ENCODE results near the gene RNF145. TPM values are rescaled to one million over a fixed set of nuclear protein-coding genes. Genes with fewer than 3 reads are reported as not detected.

The RNF145 gene
- total and polyA plus RNA-seq, 2 donors (not counting 1 experiment from before 2014, with no cell fraction given) = 24.5 to 57.2 TPM

DNA sequence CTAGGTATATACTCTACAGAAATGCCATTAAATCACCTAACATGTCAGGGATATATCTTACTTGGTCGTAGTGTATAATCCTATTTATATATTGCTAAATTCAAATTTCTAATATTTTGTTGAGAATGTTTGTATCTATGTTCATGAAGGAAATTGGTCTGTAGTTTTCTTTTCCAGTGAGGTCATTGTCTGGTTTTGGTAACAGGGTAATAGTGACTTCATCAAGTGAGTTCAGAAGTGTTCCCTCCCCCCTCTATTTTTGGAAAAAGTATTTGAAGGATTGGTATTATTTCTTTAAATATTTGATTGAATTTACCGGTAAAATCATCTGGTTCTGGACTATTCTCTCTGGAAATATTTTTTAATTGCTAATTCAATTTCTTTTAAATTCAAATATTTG lies 86.2 kb downstream of the RNF145 start:
- peaks cover 12% of the 10 kb centered on the region for H3K4me1 Mint-ChIP-seq
- POLR2A ChIA-PET = no interaction called here
- intact Hi-C loops (cut with micrococcal nuclease) = no loop called here
- no peak overlapping the region for H3K4me3 Mint-ChIP-seq
- ATAC-seq (ENCODE audit: low read depth) = no peak
- no peak for TF ChIP-seq EZH2 (IDR thresholded peaks at IDR 0.05; ENCODE audit: borderline replicate concordance, insufficient read depth, low read depth, low read length, poor library complexity, severe bottlenecking)
- TF ChIP-seq, protein P1, sequence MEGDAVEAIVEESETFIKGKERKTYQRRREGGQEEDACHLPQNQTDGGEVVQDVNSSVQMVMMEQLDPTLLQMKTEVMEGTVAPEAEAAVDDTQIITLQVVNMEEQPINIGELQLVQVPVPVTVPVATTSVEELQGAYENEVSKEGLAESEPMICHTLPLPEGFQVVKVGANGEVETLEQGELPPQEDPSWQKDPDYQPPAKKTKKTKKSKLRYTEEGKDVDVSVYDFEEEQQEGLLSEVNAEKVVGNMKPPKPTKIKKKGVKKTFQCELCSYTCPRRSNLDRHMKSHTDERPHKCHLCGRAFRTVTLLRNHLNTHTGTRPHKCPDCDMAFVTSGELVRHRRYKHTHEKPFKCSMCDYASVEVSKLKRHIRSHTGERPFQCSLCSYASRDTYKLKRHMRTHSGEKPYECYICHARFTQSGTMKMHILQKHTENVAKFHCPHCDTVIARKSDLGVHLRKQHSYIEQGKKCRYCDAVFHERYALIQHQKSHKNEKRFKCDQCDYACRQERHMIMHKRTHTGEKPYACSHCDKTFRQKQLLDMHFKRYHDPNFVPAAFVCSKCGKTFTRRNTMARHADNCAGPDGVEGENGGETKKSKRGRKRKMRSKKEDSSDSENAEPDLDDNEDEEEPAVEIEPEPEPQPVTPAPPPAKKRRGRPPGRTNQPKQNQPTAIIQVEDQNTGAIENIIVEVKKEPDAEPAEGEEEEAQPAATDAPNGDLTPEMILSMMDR (IDR thresholded peaks at IDR 0.05) = no peak
- no CpG with 5 or more reads among the region's 2 CpGs for WGBS (ENCODE audit: insufficient coverage)
- H3K4me2 ChIP-seq (replicated peaks; ENCODE audit: low read depth, low read length, poor library complexity, severe bottlenecking) = no peak overlapping the region
- no peaks in the 10 kb centered on the region for H3K79me2 ChIP-seq (ENCODE audit: control insufficient read depth, insufficient read depth, low read length)
- H3K9me3 Mint-ChIP-seq (ENCODE audit: insufficient read depth) = peaks cover 5% of the 10 kb centered on the region
- H3K27ac Mint-ChIP-seq = no peak overlapping the region
- H3K4me1 ChIP-seq (ENCODE audit: control insufficient read depth in 2 of 2, insufficient read depth in 2 of 2, low read length in 2 of 2) = peaks cover 0 to 10% of the 10 kb centered on the region in 2 donors
- H3K36me3 ChIP-seq (replicated peaks in 1 of 2; ENCODE audit: control extremely low read depth in 1 of 2, control insufficient read depth in 1 of 2, extremely low read depth in 1 of 2, insufficient read depth in 2 of 2, low read length in 1 of 2) = no peaks in the 10 kb centered on the region
- no peaks in the 10 kb centered on the region for H3K27me3 ChIP-seq (replicated peaks in 1 of 4; ENCODE audit: control extremely low read depth in 1 of 4, control insufficient read depth in 3 of 4, insufficient read depth in 4 of 4, low read length in 3 of 4)
- peaks cover 0 to 7% (median 3%) of the 10 kb centered on the region in 3 donors for H3K9me3 ChIP-seq (ENCODE audit: control extremely low read depth in 1 of 3, control insufficient read depth in 2 of 3, insufficient read depth in 1 of 3, low read length in 2 of 3)
- no peak overlapping the region for H3K9ac ChIP-seq (ENCODE audit: low read length)
- H3K4me3 ChIP-seq (ENCODE audit: control extremely low read depth in 1 of 5, extremely low read depth in 1 of 5, insufficient read depth in 1 of 5, low read depth in 2 of 5, low read length in 4 of 5) = no peak overlapping the region
- DNase-seq = no peak
- H3K27ac ChIP-seq (ENCODE audit: low read length in 2 of 2) = no peak overlapping the region
- no peaks in the 10 kb centered on the region for H4K20me1 ChIP-seq (ENCODE audit: control insufficient read depth, insufficient read depth, low read length, poor library complexity, severe bottlenecking)
- CTCF ChIA-PET = no interaction called here
- H2AFZ ChIP-seq (ENCODE audit: insufficient read depth, low read depth, low read length, poor library complexity, severe bottlenecking) = no peak overlapping the region
- H3K27me3 Mint-ChIP-seq = peaks cover 3% of the 10 kb centered on the region

DNA sequence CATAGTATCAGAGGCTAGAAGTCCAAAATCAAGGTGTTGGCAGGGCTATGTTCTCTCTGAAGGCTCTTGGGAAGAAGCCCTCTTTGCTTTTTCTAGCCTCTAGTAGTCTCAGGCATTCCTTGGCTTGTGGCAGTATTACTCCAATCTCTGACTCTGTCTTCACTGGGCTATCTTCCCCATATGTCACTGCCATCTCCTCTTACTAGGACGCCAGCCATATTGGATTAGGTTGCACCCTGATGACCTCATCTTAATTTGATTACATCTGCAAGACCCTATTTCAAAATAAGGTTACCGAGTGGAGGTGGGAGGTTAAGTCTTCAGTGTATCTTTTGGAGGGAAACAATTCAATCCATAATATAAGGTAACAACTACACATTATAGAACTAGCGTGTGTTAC lies 88.3 kb downstream of the RNF145 start:
- intact Hi-C loops (cut with micrococcal nuclease) = no loop called here
- DNase-seq = no peak

More for the DNA sequence above, 88.3 kb downstream of the RNF145 start:
- H3K27me3 ChIP-seq (replicated peaks in 1 of 4; ENCODE audit: control extremely low read depth in 1 of 4, control insufficient read depth in 3 of 4, insufficient read depth in 4 of 4, low read length in 3 of 4) = no peaks in the 10 kb centered on the region
- H3K4me1 ChIP-seq (ENCODE audit: control insufficient read depth in 2 of 2, insufficient read depth in 2 of 2, low read length in 2 of 2) = peaks cover 0 to 10% of the 10 kb centered on the region in 2 donors
- peaks cover 5% of the 10 kb centered on the region for H3K9me3 Mint-ChIP-seq (ENCODE audit: insufficient read depth)
- no peaks in the 10 kb centered on the region for H3K36me3 ChIP-seq (replicated peaks in 1 of 2; ENCODE audit: control extremely low read depth in 1 of 2, control insufficient read depth in 1 of 2, extremely low read depth in 1 of 2, insufficient read depth in 2 of 2, low read length in 1 of 2)
- no peak overlapping the region for H3K4me2 ChIP-seq (replicated peaks; ENCODE audit: low read depth, low read length, poor library complexity, severe bottlenecking)
- no peak overlapping the region for H3K4me3 Mint-ChIP-seq
- H3K9ac ChIP-seq (ENCODE audit: low read length) = no peak overlapping the region
- ChIA-PET POLR2A (no interaction called here), CTCF (no interaction called here)
- H3K79me2 ChIP-seq (ENCODE audit: control insufficient read depth, insufficient read depth, low read length) = no peaks in the 10 kb centered on the region
- ATAC-seq (ENCODE audit: low read depth) = no peak
- H2AFZ ChIP-seq (ENCODE audit: insufficient read depth, low read depth, low read length, poor library complexity, severe bottlenecking) = peak overlapping the region; percentile 63
- peak overlapping the region in 1 of 2 donors; percentile 8 for H3K27ac ChIP-seq (ENCODE audit: low read length in 2 of 2)
- H3K9me3 ChIP-seq (ENCODE audit: control extremely low read depth in 1 of 3, control insufficient read depth in 2 of 3, insufficient read depth in 1 of 3, low read length in 2 of 3) = peaks cover 0 to 7% (median 3%) of the 10 kb centered on the region in 3 donors
- WGBS (ENCODE audit: insufficient coverage) = no CpG with 5 or more reads among the region's 3 CpGs
- no peaks in the 10 kb centered on the region for H4K20me1 ChIP-seq (ENCODE audit: control insufficient read depth, insufficient read depth, low read length, poor library complexity, severe bottlenecking)
- no peak for TF ChIP-seq EZH2 (IDR thresholded peaks at IDR 0.05; ENCODE audit: borderline replicate concordance, insufficient read depth, low read depth, low read length, poor library complexity, severe bottlenecking)
- TF ChIP-seq, protein P1 (IDR thresholded peaks at IDR 0.05) = no peak
- peak overlapping the region; percentile 21 for H3K27ac Mint-ChIP-seq
- H3K4me3 ChIP-seq (ENCODE audit: control extremely low read depth in 1 of 5, extremely low read depth in 1 of 5, insufficient read depth in 1 of 5, low read depth in 2 of 5, low read length in 4 of 5) = no peak overlapping the region
- H3K27me3 Mint-ChIP-seq = no peaks in the 10 kb centered on the region
- H3K4me1 Mint-ChIP-seq = peaks cover 12% of the 10 kb centered on the region
